HG03354 (cell line): ENCODE measurements around the gene GLTPD2.

ENCODE experiments used
- ATAC-seq: cut with Tn5 transposase; IDR thresholded peaks from one replicate; pipeline ENCODE4 v1.9.1; 2021; ENCODE audit warnings: mild to moderate bottlenecking; ENCODE audit not compliant: unreplicated experiment, poor library complexity, severe bottlenecking

The GLTPD2 gene

GRCh38 chr17:4768298-4768697 is 20.5 kb upstream of the GLTPD2 start:
- ATAC-seq = no peak

- ATAC-seq = no peak
These were observed 19.1 kb upstream of the GLTPD2 start for GRCh38 chr17:4769628-4770027.

- ATAC-seq = no peak
These were observed 17.1 kb upstream of the GLTPD2 start, which contains the start of gene TM4SF5 for GRCh38 chr17:4771519-4772234. Gene TM4SF5 (plus strand): TSS chr17:4771886. CDS start chr17:4771923, 37 bp downstream.

- no peak for ATAC-seq
These were observed 16.5 kb upstream of the GLTPD2 start for GRCh38 chr17:4772235-4772613.

GRCh38 chr17:4777969-4778760 is 10.6 kb upstream of the GLTPD2 start:
- ATAC-seq = no peak

- no peak for ATAC-seq
These were observed 8.3 kb upstream of the GLTPD2 start for GRCh38 chr17:4780325-4780955.

- ATAC-seq = no peak
These were observed 6.1 kb upstream of the GLTPD2 start for GRCh38 chr17:4782652-4783051.

GRCh38 chr17:4785311-4786105 is 3.3 kb upstream of the GLTPD2 start:
- ATAC-seq = no peak

- ATAC-seq = no peak
These were observed 2.7 kb upstream of the GLTPD2 start, which contains the start of gene VMO1 for GRCh38 chr17:4786106-4786511. Gene VMO1 (minus strand): TSS chr17:4786364. CDS start chr17:4786352, 12 bp downstream.

GRCh38 chr17:4786516-4786915 is 2.2 kb upstream of the GLTPD2 start:
- ATAC-seq = no peak

GRCh38 chr17:4788159-4788806 is 481 bp upstream of the GLTPD2 start:
- no peak for ATAC-seq

GRCh38 chr17:4789701-4789950 is 862 bp downstream of the GLTPD2 start:
- ATAC-seq = no peak

- peak; percentile 82 for ATAC-seq
These were observed 1.4 kb downstream of the GLTPD2 start for GRCh38 chr17:4789951-4790704.

- ATAC-seq = no peak
These were observed 1.9 kb downstream of the GLTPD2 start for GRCh38 chr17:4790705-4791088.

- no peak for ATAC-seq
These were observed 6.4 kb downstream of the GLTPD2 start for GRCh38 chr17:4795168-4795567.

- ATAC-seq = no peak
These were observed 7.8 kb downstream of the GLTPD2 start for GRCh38 chr17:4796552-4796920.

- no peak for ATAC-seq
These were observed 11.9 kb downstream of the GLTPD2 start for GRCh38 chr17:4800462-4801196.

- no peak for ATAC-seq
These were observed 13.5 kb downstream of the GLTPD2 start, which contains the start of gene C17orf114 for GRCh38 chr17:4802228-4802627. Gene C17orf114 (minus strand): TSS chr17:4802328.
